ENCODE data around the gene NKAIN2.
"Not testable (repeated sequence)": the region's sequence is repeated elsewhere in the genome, so short reads cannot be mapped to it uniquely, and the experiment has no call there.

Gene NKAIN2

DNA sequence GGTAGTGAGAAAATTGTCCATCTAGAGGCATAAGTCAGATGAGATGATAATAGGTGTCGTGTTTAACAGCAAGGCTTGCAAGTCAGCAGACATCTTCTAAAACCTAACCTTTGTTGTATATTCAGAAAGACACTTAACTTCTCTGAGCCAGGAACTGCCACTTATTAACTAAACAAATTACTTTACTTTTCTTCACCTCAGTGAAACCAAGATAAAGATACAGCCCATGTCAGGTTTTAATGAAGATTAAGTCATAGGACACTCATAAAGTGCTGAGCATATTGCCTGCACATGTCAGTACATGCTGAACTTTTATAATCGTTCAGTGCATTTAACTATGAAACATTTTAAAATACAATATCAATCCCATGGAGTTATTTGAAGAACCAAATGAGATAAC is 286.8 kb downstream of the NKAIN2 start:
- DNase-seq (ENCODE audit: low read depth) = no peak

GRCh38 chr6:124099520-124099919 is 295.9 kb downstream of the NKAIN2 start:
- DNase-seq (ENCODE audit: low read depth) = no peak

DNA sequence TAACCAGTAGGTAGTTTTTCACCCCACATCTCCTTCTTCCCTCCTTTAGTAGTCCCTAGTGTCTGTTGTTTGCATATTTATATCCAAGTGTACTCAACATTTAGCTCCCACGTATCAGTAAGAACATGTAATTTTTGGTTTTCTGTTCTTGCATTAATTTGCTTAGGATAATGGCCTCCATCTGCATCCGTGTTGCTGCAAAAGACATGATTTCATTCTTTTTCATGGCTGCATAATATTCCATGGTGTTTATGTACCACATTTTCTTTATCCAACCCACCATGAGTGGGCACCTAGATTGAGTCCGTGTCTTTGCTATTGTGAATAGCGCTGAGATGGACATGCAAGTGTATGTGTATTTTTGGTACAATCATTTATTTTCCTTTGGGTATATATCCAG is 306.8 kb downstream of the NKAIN2 start:
- DNase-seq (ENCODE audit: low read depth) = no peak

DNA sequence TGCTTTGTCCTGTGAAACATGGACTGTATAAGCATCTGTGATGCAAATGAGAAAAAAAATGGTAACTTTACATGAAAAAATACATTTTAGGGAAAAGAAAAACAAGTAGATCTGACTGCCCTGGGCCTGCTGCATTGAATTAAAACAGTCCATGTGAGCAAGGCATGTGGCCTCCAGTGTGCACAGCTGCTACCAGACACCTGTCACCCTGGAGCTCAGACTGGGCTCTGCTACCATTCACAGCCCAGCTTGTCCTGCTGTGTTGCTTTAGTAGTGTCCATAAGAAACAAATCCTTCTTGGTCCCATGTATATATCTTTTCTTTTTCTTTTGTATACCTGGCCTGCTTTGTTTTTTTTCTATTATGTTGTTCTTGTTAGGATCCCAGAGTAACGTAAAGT is 315.9 kb downstream of the NKAIN2 start:
- DNase-seq (ENCODE audit: low read depth) = no peak

- DNase-seq (ENCODE audit: low read depth) = no peak
These were observed 320.0 kb downstream of the NKAIN2 start for GRCh38 chr6:124123617-124124209.

GRCh38 chr6:124131259-124131658 is 327.6 kb downstream of the NKAIN2 start:
- no peak for DNase-seq (ENCODE audit: low read depth)

DNA sequence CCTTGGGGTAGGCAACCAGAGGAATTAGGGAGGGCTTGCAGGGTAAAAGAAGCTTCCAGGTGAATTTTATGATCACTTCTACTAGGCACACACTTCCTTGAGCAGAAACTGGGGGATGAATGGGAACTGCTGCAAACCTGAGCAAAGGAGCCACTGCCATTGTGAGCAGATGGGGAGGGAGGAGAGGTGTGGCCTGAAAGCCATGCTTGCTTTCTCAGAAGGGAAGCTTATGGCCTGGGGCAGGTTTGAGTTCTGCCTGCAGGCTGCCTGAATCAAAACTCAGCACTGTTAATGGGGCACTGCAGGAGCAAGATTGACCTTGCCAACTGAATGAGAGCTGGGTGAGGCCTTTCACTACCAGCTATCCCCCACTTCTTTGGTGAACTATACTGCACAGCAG is 328.1 kb downstream of the NKAIN2 start:
- no peak for DNase-seq (ENCODE audit: low read depth)

GRCh38 chr6:124132256-124132655 is 328.6 kb downstream of the NKAIN2 start:
- no peak for DNase-seq (ENCODE audit: low read depth)

GRCh38 chr6:124142852-124143251 is 339.2 kb downstream of the NKAIN2 start:
- DNase-seq (ENCODE audit: low read depth) = no peak

DNA sequence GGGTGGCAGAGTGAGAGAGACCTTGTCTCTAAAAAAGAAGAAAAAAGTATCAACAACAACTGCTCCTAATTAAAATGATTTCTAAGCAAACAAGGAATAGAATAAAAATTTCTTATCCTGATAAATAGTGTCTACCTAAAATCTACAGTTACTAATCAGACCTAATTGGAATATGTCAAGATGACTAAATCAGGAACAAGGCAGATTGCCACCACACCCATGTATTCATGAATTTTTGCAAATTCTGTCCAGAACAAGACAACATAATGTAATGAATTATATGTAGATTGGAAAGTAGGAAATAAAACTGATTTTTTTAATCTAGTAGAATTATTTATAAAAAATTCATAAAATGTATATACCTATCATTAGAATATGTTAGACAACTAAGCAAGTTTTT is 339.8 kb downstream of the NKAIN2 start:
- no peak for DNase-seq (ENCODE audit: low read depth)

- DNase-seq (ENCODE audit: low read depth) = no peak
These were observed 344.0 kb downstream of the NKAIN2 start for GRCh38 chr6:124147621-124148020.

DNA sequence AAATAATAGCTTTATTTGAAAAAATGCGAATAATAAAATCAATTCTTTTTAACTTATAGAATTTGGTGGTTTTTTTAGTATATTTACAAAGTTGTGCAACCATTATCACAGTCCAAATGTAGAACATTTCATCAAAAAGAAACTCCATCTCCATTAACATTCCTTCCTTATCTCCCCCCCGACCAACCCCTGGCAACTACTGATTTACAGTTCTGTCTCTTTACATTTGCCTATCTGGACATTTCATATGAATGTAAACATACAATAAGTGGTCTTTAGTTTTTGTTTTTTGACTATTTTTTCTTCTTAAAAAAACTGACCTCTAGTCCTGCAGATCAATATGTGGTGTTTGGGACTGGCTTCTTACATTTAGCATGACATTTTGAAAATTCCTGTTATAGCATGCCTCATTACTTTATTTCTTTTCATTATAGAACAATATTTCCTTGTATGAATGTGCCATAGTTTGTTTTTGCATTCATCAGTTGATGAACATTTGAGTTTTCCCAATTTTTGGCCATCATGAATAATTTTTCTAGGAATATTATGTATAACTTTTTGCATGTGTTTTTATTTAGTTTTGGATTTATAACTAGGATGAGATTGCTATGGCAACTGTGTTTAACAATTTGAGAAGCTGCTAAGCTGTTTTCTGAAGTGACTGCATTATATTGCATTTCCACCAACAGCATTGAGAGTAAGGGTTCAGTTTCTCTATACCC is 344.7 kb downstream of the NKAIN2 start:
- DNase-seq (ENCODE audit: low read depth) = no peak

DNA sequence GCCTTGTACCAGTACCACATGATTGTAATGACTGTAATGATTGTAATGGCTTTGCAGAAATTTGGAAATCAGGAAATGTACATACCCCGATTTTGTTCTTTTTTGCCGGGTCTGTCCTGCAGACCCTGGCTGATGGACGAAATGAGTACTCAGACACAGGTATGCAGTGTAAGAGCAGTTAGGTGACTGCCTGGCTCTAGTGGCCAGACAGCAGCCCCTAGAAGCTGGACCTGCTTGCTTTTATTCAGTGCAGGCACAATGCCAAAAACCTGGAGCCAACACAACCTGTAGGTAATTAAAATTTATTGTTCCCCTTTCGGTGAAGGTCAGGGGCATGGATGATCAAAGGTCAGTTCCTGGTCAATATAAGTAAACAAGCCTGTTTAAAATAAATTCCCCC is 346.0 kb downstream of the NKAIN2 start:
- DNase-seq (ENCODE audit: low read depth) = no peak

- no peak for DNase-seq (ENCODE audit: low read depth)
These were observed 354.4 kb downstream of the NKAIN2 start for GRCh38 chr6:124158024-124158423.

GRCh38 chr6:124163676-124164075 is 360.0 kb downstream of the NKAIN2 start:
- no peak for DNase-seq (ENCODE audit: low read depth)

DNA sequence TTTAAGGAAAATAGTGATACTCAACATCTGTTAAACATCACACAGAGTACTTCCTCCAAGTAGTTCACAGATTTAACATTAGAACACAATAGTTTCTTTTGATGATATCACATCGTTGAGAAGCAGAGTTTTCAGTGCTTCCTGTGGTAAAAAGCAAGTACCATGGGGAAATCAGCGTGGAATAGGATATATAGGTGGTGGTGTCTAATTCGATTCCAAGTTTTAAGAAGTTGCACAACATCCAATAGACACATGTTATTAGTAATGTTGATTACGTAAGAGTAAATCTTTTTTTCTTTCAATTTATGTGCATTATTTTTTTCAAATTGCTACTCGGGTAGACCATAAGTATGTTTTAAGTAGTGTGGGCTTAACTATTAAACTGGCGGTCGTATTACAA is 360.7 kb downstream of the NKAIN2 start:
- no peak for DNase-seq (ENCODE audit: low read depth)

GRCh38 chr6:124167249-124167648 is 363.6 kb downstream of the NKAIN2 start:
- DNase-seq (ENCODE audit: low read depth) = not testable (repeated sequence)

GRCh38 chr6:124190256-124190655 is 386.6 kb downstream of the NKAIN2 start:
- DNase-seq (ENCODE audit: low read depth) = no peak

GRCh38 chr6:124193132-124193531 is 389.5 kb downstream of the NKAIN2 start:
- no peak for DNase-seq (ENCODE audit: low read depth)

GRCh38 chr6:124197148-124197547 is 393.5 kb downstream of the NKAIN2 start:
- no peak for DNase-seq (ENCODE audit: low read depth)

- DNase-seq (ENCODE audit: low read depth) = no peak
These were observed 395.6 kb downstream of the NKAIN2 start for GRCh38 chr6:124199286-124199685.

DNA sequence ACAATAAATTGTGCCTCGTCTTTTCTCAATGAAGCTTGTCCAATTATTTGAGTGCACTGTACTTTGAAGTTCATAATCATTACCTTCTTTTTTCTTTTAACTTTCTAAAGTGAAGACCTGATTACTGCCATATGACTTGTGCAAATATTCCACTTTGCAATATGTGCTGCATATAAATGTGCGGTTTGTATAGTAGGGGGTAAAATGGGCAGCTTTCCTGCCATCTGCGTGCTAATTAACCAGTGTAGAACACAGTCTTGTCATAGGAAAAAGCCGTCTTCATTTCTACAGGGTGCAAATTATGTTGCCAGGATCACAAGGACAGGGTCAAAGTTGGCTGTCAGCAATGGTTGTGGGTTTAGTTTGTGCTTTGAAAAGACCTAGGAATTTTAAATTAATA is 397.0 kb downstream of the NKAIN2 start:
- no peak for DNase-seq (ENCODE audit: low read depth)

DNA sequence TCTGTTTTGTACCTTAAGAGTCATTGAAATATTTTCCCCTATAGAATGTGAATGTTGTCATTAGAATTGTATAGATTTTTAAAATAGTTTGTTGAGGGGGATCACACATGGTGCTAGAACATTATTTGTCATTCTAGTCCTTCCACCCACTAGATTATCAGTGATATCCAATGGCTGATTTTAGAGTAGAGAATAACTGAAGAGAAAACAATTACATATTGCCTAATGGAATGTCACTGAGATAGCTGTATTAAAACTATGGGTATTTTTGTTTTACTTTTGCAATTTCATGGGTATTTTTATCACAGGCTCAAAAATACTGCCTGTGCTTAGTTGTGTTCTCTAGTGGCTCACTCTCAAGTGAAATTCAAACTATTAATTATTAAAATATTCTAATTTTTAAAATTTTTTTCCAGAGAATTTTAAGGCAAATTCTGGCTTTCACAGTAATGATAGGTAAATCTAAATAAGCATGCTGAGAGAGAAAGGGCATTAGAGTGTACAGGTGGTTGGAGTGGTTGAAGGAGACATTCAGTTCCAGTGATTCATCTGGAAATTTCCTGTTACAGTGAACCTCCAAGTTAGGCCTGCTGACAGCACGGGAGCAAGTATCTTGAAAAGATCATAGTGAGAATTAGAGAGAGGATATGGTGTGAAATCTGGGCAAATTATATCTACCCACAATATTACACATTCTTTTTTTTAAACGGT is 399.6 kb downstream of the NKAIN2 start:
- DNase-seq (ENCODE audit: low read depth) = no peak

DNA sequence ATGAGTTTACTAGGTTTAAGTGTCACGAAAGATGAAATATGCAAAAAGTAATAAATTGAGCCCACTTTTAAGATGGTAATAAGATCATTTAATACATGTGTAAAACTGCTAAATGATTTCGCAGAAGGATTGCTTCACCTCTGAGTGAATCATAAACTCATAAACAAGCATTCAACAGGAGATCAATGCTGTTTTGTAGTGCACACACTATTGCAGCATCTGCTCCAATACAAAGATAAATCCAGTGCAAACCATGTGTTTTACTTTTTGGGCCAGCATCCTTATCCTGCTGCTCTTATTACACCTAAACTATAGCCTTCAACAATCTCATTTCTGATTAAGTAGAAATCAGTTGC is 400.1 kb downstream of the NKAIN2 start:
- DNase-seq (ENCODE audit: low read depth) = no peak
